Daoy (cell line): ENCODE measurements around the gene BCAR3. TPM values are rescaled to one million over a fixed set of nuclear protein-coding genes. Genes with fewer than 3 reads are reported as not detected.

ENCODE experiments used
- DNase-seq: peaks from one replicate; pipeline ENCODE4 v3.0.0-alpha.2; 2015; ENCODE audit warnings: low read depth
- total RNA-seq: library from RNA; depleted of rRNA; stranded (reverse); fragments of >200 nt; shearing (Covaris generic); gene quantifications from 2 replicates; pipeline ENCODE4 v1.2.3, GENCODE V29; 2014

BCAR3 gene
- total RNA-seq, 1 experiment from 2014 or later: 70.5 TPM

DNA sequence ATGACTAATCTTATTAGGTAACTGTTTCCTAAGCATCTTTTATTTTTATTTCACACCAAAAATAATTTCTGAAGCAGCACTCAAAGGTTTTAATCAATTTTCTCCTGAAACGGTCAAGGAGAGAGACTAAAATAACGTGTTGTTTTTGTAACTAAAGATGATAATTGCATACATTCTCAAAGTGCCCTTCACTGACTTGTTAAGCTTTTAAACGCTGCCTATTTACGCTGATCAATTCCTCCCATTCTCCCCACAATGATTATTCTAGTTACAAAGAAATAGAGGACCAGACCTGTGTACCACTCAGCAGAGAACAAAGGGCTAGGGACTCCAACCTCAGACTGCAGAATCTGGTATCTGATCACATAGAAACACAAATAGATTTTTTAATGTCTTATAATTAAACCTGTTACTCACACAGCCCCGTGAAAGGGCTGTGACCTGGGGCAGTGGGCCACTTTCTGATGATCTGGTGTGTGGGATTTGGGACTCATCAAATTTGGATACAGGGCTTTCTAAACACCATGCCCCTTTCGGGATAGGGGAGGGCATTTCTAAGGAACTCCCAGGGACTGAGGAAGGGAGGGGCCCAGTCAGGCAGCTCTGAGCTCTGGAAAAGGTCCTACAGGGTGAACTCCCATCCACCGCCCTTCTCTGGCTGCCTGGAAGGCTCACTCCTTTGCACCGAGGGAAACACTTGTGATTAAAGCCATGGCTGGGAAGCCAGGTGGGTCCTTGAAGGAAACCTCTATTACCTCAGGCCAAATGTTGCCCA lies 65.2 kb downstream of the BCAR3 start:
- peak; percentile 60 for DNase-seq

GRCh38 chr1:93615582-93616150 lies 66.0 kb downstream of the BCAR3 start:
- peak; percentile 81 for DNase-seq

GRCh38 chr1:93614986-93615581 lies 66.6 kb downstream of the BCAR3 start:
- DNase-seq: peak; percentile 61

- no peak for DNase-seq
Measured at GRCh38 chr1:93614541-93614940, 67.1 kb downstream of the BCAR3 start.

DNA sequence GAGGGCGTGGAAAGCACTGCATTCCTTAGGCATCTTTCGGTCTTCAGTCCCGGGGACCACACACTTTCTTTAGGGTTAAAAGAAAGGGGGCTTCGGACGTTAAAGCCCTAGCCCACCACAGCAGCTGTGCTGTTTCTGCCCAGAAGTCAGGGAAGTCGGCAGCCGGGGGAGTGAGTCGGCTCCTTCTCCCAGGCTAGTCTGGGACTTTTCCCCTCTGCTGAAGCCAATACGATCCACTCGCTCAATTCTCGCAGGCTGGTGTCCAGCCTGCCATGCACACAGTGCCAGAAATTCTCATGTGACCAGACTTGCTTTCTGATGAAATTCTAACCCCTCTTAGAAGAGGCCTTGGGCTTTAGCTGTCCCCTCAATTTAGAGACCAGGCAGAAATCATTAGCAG lies 67.7 kb downstream of the BCAR3 start:
- no peak for DNase-seq

GRCh38 chr1:93612510-93612909 lies 69.1 kb downstream of the BCAR3 start:
- DNase-seq: no peak

DNA sequence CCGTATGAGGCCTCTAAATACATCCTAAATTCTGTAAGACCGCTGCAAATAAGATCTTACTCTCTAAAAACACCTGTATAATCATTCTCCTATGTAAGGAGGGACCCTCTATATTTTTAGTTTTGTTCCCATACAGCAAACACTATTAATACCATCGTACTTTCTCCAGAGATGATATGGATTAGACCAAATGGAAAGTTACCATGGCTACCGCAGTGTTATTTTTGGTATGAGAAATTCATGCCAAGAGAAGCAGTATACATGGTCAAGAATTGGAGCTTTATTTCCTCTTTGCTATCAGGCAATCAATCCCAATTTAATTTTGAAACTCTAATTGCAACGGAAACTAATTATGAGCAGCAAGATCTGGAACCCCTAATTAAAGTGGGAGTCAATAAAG lies 70.0 kb downstream of the BCAR3 start:
- DNase-seq: no peak

GRCh38 chr1:93609536-93609935 lies 72.1 kb downstream of the BCAR3 start:
- no peak for DNase-seq

DNA sequence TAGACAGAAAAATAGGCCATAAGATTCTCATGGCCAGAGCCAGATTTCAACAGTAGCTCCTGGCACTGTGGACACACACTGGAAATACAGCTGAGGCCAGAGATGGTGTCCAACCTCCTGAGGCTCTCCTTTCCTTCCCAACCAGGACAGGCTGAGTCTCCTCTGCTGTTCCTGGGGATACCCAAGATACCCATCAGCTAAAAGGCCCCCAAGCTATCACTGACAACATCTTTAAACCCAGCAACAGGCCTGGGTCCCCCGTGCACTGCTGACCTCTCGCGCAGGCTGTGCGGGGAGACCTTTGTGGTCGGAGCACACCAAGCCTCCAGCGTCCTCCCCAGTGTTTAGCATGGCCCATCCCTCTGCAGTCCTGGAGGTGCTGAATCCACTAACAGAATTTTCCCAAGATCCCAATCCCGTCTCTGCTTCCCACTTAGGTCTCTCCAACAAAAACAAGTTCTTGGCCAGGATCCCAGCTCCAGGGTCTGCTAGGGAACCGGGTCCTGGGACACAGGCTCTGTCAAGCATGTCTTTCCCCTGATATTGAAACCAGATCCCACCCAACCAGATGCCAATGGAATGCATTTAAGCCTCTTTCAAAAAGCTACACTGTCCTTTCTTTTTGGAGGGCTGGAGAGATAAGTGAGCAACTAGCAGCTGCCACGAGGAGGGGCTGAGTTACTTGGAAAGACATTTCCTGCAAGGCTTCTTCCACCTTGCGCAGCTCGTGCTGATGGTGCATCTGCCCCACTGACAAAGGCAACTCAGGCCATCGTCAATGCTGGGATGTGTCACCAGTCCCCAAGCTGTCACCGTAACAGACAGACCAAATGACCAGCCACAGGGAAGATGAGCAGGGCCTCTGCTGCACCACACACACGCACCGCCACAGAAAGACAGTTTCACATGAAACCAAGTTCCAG lies 73.2 kb downstream of the BCAR3 start:
- DNase-seq: peak; percentile 70

DNA sequence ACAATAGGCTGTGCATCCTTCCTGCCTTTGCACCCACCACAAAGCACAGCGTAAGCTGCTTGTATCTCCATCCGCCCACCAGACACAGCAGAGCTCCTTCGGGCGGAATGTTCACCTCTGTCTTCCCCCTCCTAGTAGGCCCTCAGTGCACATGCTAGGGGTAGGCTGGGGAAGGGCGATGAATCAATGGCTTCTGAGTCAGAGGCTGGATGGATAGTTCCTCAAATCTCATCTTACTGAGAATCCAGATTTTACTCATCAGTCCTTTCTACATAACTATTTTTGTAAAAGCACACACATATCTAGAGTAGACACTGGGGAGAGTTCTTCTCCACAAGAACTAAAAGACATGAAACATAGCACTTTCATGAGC lies 73.8 kb downstream of the BCAR3 start:
- DNase-seq: peak; percentile 45

- peak; percentile 93 for DNase-seq
Measured at GRCh38 chr1:93605812-93606512, 75.7 kb downstream of the BCAR3 start.

DNA sequence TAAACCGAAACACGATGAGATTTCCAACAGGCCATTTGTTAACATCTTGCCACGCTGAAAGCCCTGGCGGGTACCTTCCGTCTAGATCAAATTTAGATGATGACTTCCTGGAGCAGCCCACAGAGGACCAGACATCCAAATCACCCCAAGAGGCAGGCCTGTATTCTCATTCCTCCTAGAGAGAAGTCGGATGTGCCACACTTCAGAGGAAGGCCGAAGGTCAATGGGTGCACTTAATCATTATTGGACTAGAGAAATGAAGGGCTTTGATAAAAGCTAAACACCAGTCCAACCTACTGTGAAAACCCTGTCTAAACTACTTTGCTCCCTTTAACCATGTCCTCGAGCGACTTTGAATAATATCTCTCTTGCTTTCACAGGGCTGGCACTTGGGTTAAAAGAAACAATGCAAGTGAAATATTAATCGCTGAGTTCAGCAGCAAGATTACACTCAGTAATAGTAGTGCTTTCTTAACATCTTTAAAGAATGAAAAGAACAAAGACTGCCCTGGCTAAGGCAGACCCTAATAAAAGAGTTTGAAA lies 76.5 kb downstream of the BCAR3 start:
- no peak for DNase-seq

GRCh38 chr1:93604411-93604810 lies 77.2 kb downstream of the BCAR3 start:
- DNase-seq: no peak

- DNase-seq: no peak
Measured at GRCh38 chr1:93603601-93604000, 78.0 kb downstream of the BCAR3 start.

- DNase-seq: no peak
Measured at GRCh38 chr1:93603106-93603505, 78.5 kb downstream of the BCAR3 start.

DNA sequence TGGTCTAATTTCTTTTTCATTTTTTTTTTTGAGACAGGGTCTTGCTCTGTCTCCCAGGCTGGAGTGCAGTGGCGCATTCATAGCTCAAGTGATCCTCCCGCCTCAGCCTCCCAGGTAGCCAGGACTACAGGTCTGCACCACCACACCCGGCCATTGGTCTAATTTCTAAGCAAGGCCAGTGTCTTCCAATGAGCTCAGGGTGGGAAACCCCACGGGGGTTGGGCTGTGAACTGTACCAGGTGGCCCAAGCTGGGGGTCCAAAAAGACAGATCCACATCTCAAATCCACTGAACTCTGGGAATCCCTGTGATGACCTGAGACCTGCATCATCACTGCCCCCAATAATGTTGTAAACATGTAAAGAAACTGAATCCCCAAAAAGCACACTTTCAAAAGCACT lies 79.5 kb downstream of the BCAR3 start:
- DNase-seq: no peak

- DNase-seq: no peak
Measured at GRCh38 chr1:93601686-93602085, 80.0 kb downstream of the BCAR3 start.

- DNase-seq: no peak
Measured at GRCh38 chr1:93600663-93601062, 81.0 kb downstream of the BCAR3 start.

- DNase-seq: no peak
Measured at GRCh38 chr1:93599479-93599878, 82.2 kb downstream of the BCAR3 start.

DNA sequence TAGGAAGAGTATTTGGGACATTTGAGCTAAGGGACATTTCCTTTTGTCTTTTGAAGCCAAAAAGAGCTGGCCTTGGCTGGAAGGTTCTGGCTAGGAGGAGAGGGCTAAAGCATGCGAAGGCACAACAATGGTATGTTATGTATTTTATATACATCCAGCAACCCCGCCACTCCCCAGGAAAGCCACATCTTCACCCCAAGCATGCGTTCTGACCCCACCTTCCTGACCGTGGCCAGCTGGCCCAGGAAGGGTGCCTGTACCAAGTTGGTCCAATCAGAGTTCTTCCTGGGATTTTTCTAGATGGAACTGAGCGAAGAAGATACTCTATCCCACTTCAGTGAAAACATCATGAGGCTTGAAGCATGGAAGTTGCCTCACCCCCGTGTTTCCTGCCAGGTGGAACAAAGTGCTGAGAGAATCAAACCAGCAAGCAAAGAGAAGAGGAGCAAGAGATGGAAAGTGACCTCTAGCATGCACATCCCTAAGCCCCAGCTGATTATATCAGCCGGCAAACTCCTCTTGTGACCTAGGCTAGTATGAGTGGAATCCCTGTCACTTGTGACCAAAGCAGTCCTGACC lies 82.7 kb downstream of the BCAR3 start:
- no peak for DNase-seq

DNA sequence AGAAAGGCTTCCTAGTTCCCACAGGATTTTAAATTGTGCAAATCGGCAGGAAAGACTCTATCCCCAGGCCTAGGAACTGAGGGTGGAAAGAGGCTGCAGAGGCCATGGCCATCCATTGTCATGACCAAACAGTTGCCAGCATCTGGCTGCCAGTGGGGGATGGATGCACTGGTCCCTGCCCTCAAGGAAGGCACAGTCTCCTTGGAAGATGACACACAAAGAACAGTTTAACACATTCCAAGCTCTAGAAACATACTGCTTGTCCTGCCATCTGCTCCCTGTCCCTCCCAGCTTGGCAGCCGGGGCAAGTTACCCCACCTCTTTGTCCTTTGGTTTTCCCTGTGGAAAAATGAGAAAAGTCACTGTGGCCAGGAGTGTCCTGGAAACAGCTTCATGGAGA lies 83.2 kb downstream of the BCAR3 start:
- DNase-seq: no peak
